Erythroblast (primary cell): Measurements from ENCODE around the gene BOD1.

Experiments used
- GATA1 ChIP-seq: IDR thresholded peaks from 2 replicates; pipeline ENCODE4 v1.6.1; 2011; ENCODE audit warnings: low read depth, mild to moderate bottlenecking, control low read depth, low read length, moderate library complexity
- POLR2A ChIP-seq: IDR thresholded peaks from 2 replicates; pipeline ENCODE4 v1.6.1; 2011; ENCODE audit warnings: mild to moderate bottlenecking, low read length

GRCh38 chr5:173604141-173604540, 12.3 kb downstream of the BOD1 start:
- TF ChIP-seq POLR2A (no peak), GATA1 (no peak)
